Esophagus muscularis mucosa (tissue), 4 donors: ENCODE measurements around the gene PPP4R1. TPM values are rescaled to one million over a fixed set of nuclear protein-coding genes. Genes with fewer than 3 reads are reported as not detected.

Experiments
- DNase-seq: peaks from one replicate; pipeline ENCODE4 v3.0.0-alpha.2; 2017; ENCODE audit errors: extremely low spot score
- H3K27ac ChIP-seq, 4 donors: fragments of 200-600 bp; sonication (generic); replicated peaks in 1 of 4; 1 replicate in 3 of 4; 2 replicates in 1 of 4; pipeline ENCODE4 v1.5.1; 2016 to 2019; ENCODE audit warnings: mild to moderate bottlenecking in 1 of 4
- H3K27me3 ChIP-seq, 4 donors: fragments of 200-600 bp; sonication (generic); one replicate each; pipeline versions ENCODE4 v1.5.1 to v1.6.0; 2016 to 2019
- H3K36me3 ChIP-seq, 4 donors: fragments of 200-600 bp; sonication (generic); one replicate each; pipeline ENCODE4 v1.5.1; 2016 to 2019
- H3K4me1 ChIP-seq, 4 donors: fragments of 200-600 bp; sonication (generic); one replicate each; pipeline ENCODE4 v1.5.1; 2016 to 2019
- H3K4me3 ChIP-seq, 4 donors: fragments of 200-600 bp; sonication (generic); 1 replicate in 2 of 4; 2 replicates in 2 of 4; pipeline ENCODE4 v1.5.1; 2016 to 2019; ENCODE audit warnings: mild to moderate bottlenecking in 4 of 4, moderate library complexity in 1 of 4
- H3K9me3 ChIP-seq, 4 donors: fragments of 200-600 bp; sonication (generic); 1 replicate in 3 of 4; 2 replicates in 1 of 4; pipeline ENCODE4 v1.5.1; 2016 to 2019
- EP300 ChIP-seq: sonication (generic); formaldehyde crosslinking; IDR thresholded peaks from one replicate; pipeline ENCODE4 v1.6.1; 2017; ENCODE audit warnings: antibody characterized with exemption
- POLR2A ChIP-seq: fragments of 450-650 bp; IDR thresholded peaks from one replicate; pipeline ENCODE4 v1.6.1; 2017; ENCODE audit warnings: antibody characterized with exemption, moderate library complexity, mild to moderate bottlenecking, low read depth
- POLR2AphosphoS5 ChIP-seq, 2 donors: sonication (generic); formaldehyde crosslinking; IDR thresholded peaks; one replicate each; pipeline ENCODE4 v1.6.1; 2017; ENCODE audit warnings: antibody characterized with exemption in 2 of 2
- WGBS: methylation state at CpG from one replicate; pipeline ENCODE4 v1.1.5; 2018; 5-methylcytosine and 5-hydroxymethylcytosine counted together
- intact Hi-C: fragments of 100-400 bp; cut with DNase I; formaldehyde crosslinking; loops from one replicate; pipeline ENCODE4 v1.15.1; 2023
- total RNA-seq, 4 donors: library from RNA; depleted of rRNA; stranded (reverse); fragments of >200 nt; gene quantifications; one replicate each; pipeline versions ENCODE4 v1.1.0 to v1.2.1, GENCODE V29; 2016
- TF ChIP-seq, protein P1 (sequence below), 3 experiments: fragments of 200-600 bp in 2 of 3; fragments of 450-650 bp in 1 of 3; sonication (generic) in 2 of 3; IDR thresholded peaks; one replicate each; pipeline ENCODE4 v1.5.1; 2017 to 2019; ENCODE audit warnings: antibody characterized with exemption in 3 of 3, mild to moderate bottlenecking in 2 of 3, moderate library complexity in 1 of 3

Gene PPP4R1
- total RNA-seq, 4 donors from 2014 or later, result 74.6 to 129 (median 97.1) TPM

DNA sequence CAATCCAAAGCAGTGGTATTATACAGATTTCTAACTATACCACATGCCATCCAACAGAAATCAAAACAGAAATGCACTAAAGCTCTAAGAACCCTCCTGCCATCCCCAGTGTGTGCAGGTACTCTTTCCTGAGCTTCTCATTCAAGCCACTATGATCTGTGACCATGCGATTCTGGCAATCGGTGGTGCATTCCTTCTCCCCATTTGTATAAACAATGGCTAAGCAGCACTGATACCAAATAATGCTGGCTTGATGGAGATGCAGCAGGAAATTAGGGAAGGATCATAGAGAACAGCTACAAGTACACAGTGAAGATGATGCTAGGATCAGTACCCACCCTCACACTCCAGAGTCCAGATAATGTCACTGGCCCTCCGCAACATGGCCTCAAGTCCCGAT is 51.8 kb downstream of the PPP4R1 start:
- DNase-seq, result no peak
- Histone ChIP-seq H3K36me3 (peaks cover 38 to 67% (median 55%) of the 10 kb centered on the region in 4 donors), H3K4me1 (peaks cover 19 to 42% (median 33%) of the 10 kb centered on the region in 4 donors), H3K9me3 (no peaks in the 10 kb centered on the region), H3K27me3 (no peaks in the 10 kb centered on the region), H3K4me3 (no peak overlapping the region), H3K27ac (no peak overlapping the region)
- TF ChIP-seq POLR2A (no peak), POLR2AphosphoS5 (IDR thresholded peaks at IDR 0.05) (no peak), EP300 (no peak)
- TF ChIP-seq, protein P1, sequence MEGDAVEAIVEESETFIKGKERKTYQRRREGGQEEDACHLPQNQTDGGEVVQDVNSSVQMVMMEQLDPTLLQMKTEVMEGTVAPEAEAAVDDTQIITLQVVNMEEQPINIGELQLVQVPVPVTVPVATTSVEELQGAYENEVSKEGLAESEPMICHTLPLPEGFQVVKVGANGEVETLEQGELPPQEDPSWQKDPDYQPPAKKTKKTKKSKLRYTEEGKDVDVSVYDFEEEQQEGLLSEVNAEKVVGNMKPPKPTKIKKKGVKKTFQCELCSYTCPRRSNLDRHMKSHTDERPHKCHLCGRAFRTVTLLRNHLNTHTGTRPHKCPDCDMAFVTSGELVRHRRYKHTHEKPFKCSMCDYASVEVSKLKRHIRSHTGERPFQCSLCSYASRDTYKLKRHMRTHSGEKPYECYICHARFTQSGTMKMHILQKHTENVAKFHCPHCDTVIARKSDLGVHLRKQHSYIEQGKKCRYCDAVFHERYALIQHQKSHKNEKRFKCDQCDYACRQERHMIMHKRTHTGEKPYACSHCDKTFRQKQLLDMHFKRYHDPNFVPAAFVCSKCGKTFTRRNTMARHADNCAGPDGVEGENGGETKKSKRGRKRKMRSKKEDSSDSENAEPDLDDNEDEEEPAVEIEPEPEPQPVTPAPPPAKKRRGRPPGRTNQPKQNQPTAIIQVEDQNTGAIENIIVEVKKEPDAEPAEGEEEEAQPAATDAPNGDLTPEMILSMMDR (IDR thresholded peaks at IDR 0.05), result no peak
- intact Hi-C loops, result no loop called here
- 63% methylated on average over 4 of the region's 4 CpGs for WGBS

DNA sequence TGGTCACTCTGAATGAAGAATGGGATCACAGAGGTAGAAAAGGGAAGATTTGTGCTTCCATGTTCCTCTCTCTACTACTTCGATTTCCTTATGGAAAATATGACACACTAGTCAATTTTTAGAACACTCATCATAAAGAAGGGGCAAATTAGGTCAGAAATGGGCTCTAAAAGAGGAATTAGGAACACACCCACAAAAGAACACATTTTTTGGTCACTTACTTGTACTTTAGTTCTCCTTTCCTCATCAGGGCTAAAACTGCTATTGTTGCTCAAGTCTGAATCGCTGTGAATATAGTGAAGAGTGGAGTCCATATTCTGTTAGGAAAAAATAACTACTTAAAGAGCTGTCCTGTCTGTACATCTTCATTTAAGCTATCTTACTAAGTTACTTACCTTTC is 52.6 kb downstream of the PPP4R1 start:
- Histone ChIP-seq H3K27ac (no peak overlapping the region), H3K4me3 (no peak overlapping the region), H3K36me3 (peaks cover 44 to 71% (median 57%) of the 10 kb centered on the region in 4 donors), H3K27me3 (no peaks in the 10 kb centered on the region), H3K4me1 (peaks cover 19 to 42% (median 33%) of the 10 kb centered on the region in 4 donors), H3K9me3 (no peaks in the 10 kb centered on the region)
- TF ChIP-seq POLR2AphosphoS5 (IDR thresholded peaks at IDR 0.05) (no peak), POLR2A (no peak), EP300 (no peak)
- TF ChIP-seq, protein P1 (IDR thresholded peaks at IDR 0.05), result no peak
- 66% methylated on average over 2 of the region's 2 CpGs for WGBS
- DNase-seq, result no peak
- intact Hi-C loops, result no loop called here

GRCh38 chr18:9559253-9559652 is 55.1 kb downstream of the PPP4R1 start:
- Histone ChIP-seq H3K27ac (no peak overlapping the region), H3K4me1 (peaks cover 2 to 28% (median 18%) of the 10 kb centered on the region in 4 donors), H3K9me3 (no peaks in the 10 kb centered on the region), H3K4me3 (no peak overlapping the region), H3K27me3 (no peaks in the 10 kb centered on the region), H3K36me3 (peaks cover 62 to 93% (median 76%) of the 10 kb centered on the region in 4 donors)
- 85% methylated on average over 6 of the region's 6 CpGs for WGBS
- DNase-seq, result no peak
- no peak for TF ChIP-seq POLR2AphosphoS5 (IDR thresholded peaks at IDR 0.05)
- TF ChIP-seq EP300, result no peak
- TF ChIP-seq, protein P1 (IDR thresholded peaks at IDR 0.05), result no peak
- TF ChIP-seq POLR2A, result no peak
- intact Hi-C loops, result no loop called here

GRCh38 chr18:9558387-9559064 is 55.8 kb downstream of the PPP4R1 start:
- H3K36me3 ChIP-seq, result peaks cover 61 to 100% (median 81%) of the 10 kb centered on the region in 4 donors
- H3K9me3 ChIP-seq, result no peaks in the 10 kb centered on the region
- no peaks in the 10 kb centered on the region for H3K27me3 ChIP-seq
- no peak for TF ChIP-seq EP300
- no peak for TF ChIP-seq POLR2AphosphoS5 (IDR thresholded peaks at IDR 0.05)
- TF ChIP-seq, protein P1 (IDR thresholded peaks at IDR 0.05), result no peak
- TF ChIP-seq POLR2A, result no peak
- 84% methylated on average over 4 of the region's 4 CpGs for WGBS
- DNase-seq, result no peak
- intact Hi-C loops, result no loop called here
- H3K4me3 ChIP-seq, result no peak overlapping the region
- peaks cover 0 to 21% (median 12%) of the 10 kb centered on the region in 4 donors for H3K4me1 ChIP-seq
- no peak overlapping the region for H3K27ac ChIP-seq
